Calu3 (cell line): Measurements from ENCODE around the gene DAGLB. TPM values are rescaled to one million over a fixed set of nuclear protein-coding genes. Genes with fewer than 3 reads are reported as not detected.
"Not testable (repeated sequence)": the region's sequence is repeated elsewhere in the genome, so short reads cannot be mapped to it uniquely, and the experiment has no call there.

Experiments used
- BruUV-seq: library from RNA; stranded (reverse); fragments of 400-500 nt; replicated peaks from 2 replicates; lab custom pipeline; 2021; lab: Mats Ljungman, UMichigan
- CTCF ChIA-PET: fragments of 300-600 bp; sonication (Branson Sonifier 250); formaldehyde crosslinking; loops from one replicate; lab custom pipeline; 2022; ENCODE audit warnings: antibody characterized with exemption; lab: Charles Lee
- DNase-seq: peaks from one replicate; pipeline ENCODE4 v3.0.0; 2022
- H3K27ac Mint-ChIP-seq: one replicate; pipeline ENCODE4 v1.8.0; 2022; ENCODE audit warnings: mixed read lengths; ENCODE audit not compliant: unreplicated experiment
- H3K27me3 Mint-ChIP-seq: one replicate; pipeline ENCODE4 v1.8.0; 2022; ENCODE audit warnings: mixed read lengths; ENCODE audit not compliant: unreplicated experiment
- H3K36me3 Mint-ChIP-seq: one replicate; pipeline ENCODE4 v1.8.0; 2022; ENCODE audit warnings: mild to moderate bottlenecking, moderate library complexity, mixed read lengths; ENCODE audit not compliant: insufficient read depth, unreplicated experiment
- H3K4me1 Mint-ChIP-seq: one replicate; pipeline ENCODE4 v1.8.0; 2022; ENCODE audit warnings: mild to moderate bottlenecking, low read depth, mixed read lengths; ENCODE audit not compliant: unreplicated experiment
- H3K4me3 Mint-ChIP-seq: one replicate; pipeline ENCODE4 v1.8.0; 2022; ENCODE audit warnings: mild to moderate bottlenecking, low read depth, moderate library complexity, mixed read lengths; ENCODE audit not compliant: unreplicated experiment
- H3K9me3 Mint-ChIP-seq: one replicate; pipeline ENCODE4 v1.8.0; 2022; ENCODE audit warnings: low read depth, mixed read lengths; ENCODE audit not compliant: unreplicated experiment
- intact Hi-C: fragments of 100-400 bp; cut with micrococcal nuclease; formaldehyde crosslinking; loops from one replicate; pipeline ENCODE4 v1.10.0; 2022; ENCODE audit not compliant: unreplicated experiment
- total RNA-seq: library from RNA; stranded (reverse); gene quantifications from 2 replicates; pipeline ENCODE4 v1.2.3, GENCODE V29; 2022
- TF ChIP-seq, protein P1 (sequence below): fragments of 200-600 bp; IDR thresholded peaks from one replicate; pipeline ENCODE4 v1.8.0; 2022; ENCODE audit warnings: antibody characterized with exemption; ENCODE audit not compliant: unreplicated experiment

Gene DAGLB
- total RNA-seq, 1 experiment from 2014 or later: 36.8 TPM

DNA sequence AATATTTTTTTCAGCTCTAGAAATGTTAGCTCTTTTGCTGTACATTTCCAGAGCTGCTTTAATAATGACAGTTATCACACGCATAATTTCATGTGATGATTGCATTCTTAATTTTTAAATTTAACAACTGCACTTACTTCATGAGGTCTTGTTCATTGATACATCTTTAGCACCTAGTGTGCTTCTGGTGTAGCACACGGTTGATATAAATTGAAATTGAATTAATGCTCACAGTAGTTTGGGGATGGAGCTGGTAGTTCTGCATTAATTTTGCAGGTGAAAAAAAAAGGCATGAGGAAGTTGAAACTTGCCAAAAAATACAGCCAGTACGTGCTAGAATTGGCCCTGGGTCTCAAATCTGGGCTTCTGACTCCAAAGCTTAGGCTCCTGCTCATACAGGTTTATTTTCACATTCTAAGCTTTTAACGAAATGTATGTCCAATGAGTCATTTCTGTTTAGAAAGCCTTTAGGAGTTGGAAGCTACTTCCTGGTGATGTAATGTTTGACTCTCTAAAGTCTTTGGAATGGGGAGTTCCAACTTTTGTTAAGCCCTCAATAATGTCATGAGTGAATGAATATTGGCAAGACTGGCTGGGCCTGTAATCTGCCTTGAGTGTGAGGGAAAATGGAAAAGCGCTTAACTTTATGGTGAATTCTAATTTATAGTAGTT lies 62.5 kb downstream of the DAGLB start:
- intact Hi-C loops: loop anchor here (1.0 kb wide), 1 partner anchor 8 kb away; no protein-coding TSS in a partner anchor
- DNase-seq: peak; percentile 62
- CTCF ChIA-PET: interaction anchor here (0.6 to 1.5 kb wide), 8 partner anchors 8 to 261 kb away, joined by 3 to 11 read pairs (median 5); no protein-coding TSS in a partner anchor
- Mint-ChIP-seq H3K27ac (peak overlapping the region; percentile 90), H3K4me3 (peak overlapping the region; percentile 44), H3K27me3 (no peaks in the 10 kb centered on the region), H3K9me3 (no peaks in the 10 kb centered on the region), H3K36me3 (peaks cover 90% of the 10 kb centered on the region), H3K4me1 (peaks cover 78% of the 10 kb centered on the region)
- TF ChIP-seq, protein P1, sequence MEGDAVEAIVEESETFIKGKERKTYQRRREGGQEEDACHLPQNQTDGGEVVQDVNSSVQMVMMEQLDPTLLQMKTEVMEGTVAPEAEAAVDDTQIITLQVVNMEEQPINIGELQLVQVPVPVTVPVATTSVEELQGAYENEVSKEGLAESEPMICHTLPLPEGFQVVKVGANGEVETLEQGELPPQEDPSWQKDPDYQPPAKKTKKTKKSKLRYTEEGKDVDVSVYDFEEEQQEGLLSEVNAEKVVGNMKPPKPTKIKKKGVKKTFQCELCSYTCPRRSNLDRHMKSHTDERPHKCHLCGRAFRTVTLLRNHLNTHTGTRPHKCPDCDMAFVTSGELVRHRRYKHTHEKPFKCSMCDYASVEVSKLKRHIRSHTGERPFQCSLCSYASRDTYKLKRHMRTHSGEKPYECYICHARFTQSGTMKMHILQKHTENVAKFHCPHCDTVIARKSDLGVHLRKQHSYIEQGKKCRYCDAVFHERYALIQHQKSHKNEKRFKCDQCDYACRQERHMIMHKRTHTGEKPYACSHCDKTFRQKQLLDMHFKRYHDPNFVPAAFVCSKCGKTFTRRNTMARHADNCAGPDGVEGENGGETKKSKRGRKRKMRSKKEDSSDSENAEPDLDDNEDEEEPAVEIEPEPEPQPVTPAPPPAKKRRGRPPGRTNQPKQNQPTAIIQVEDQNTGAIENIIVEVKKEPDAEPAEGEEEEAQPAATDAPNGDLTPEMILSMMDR: no peak
- BruUV-seq: TSS peak; percentile 89

DNA sequence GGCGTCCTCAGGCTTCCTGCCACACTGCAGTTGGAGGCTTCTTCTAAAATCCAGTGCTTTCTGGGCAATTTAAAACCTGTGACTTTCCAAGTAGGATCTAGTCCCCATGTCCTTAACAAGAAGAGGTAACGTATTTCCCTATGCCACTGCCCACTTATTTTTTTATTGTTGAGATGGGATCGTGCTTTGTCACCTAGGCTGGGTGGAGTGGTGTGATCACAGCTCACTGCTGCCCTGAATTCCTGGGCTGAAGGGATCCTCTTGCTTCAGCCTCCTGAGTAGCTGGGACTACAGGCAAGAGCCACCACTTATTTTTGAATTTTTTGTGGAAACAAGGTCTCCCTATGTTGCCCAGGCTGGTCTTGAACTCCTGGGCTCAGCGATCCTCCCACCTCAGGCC lies 63.4 kb downstream of the DAGLB start:
- no TSS peak for BruUV-seq
- DNase-seq: no peak
- peak overlapping the region; percentile 44 for H3K4me3 Mint-ChIP-seq
- CTCF ChIA-PET: no interaction called here
- H3K4me1 Mint-ChIP-seq: peaks cover 85% of the 10 kb centered on the region
- TF ChIP-seq, protein P1: no peak
- H3K9me3 Mint-ChIP-seq: no peaks in the 10 kb centered on the region
- intact Hi-C loops: no loop called here
- H3K36me3 Mint-ChIP-seq: peaks cover 90% of the 10 kb centered on the region
- peak overlapping the region; percentile 90 for H3K27ac Mint-ChIP-seq
- no peaks in the 10 kb centered on the region for H3K27me3 Mint-ChIP-seq

DNA sequence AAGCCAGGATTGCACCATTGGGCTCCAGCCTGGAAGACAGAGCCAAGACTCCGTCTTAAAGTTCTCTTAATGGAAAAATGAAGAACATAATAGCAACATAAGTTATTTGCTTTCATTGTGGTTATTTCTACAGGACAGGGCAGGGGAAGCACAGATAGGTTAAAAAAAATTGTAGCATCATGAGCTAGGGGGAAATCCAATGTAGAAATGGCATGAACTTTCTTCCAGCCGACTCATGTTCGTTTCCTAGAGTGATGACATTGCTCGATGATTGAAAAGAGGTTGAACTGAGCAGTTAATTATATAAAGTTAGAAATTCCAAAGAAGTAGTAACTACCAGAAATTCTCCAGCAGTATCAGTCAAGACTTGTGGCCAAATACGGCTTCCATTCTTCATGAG lies 64.9 kb downstream of the DAGLB start:
- no peak for DNase-seq
- intact Hi-C loops: no loop called here
- Mint-ChIP-seq H3K4me1 (peaks cover 84% of the 10 kb centered on the region), H3K4me3 (peak overlapping the region; percentile 37), H3K27me3 (no peaks in the 10 kb centered on the region), H3K9me3 (no peaks in the 10 kb centered on the region), H3K27ac (peak overlapping the region; percentile 42), H3K36me3 (peaks cover 88% of the 10 kb centered on the region)
- TF ChIP-seq, protein P1: no peak
- BruUV-seq: no TSS peak
- CTCF ChIA-PET: interaction anchor here (0.5 to 1.4 kb wide), 2 partner anchors 17 to 260 kb away, joined by 3 to 7 read pairs; no protein-coding TSS in a partner anchor

DNA sequence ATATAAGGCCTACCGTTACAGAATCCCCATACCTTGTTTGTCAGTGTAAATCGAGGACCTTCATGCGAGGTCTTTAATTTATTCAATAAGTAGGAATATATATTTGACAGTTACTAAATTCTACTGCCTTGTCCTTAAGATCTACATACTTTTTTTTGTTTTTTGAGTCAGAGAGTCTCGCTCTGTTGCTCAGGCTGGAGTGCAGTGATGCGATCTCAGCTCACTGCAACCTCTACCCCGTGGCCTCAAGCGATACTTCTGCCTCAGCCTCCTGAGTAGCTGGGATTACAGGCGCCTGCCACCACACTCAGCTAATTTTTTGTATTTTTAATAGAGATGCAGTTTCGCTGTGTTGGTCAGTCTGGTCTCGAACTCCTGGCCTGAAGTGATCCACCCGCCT lies 65.9 kb downstream of the DAGLB start:
- H3K9me3 Mint-ChIP-seq, H3K27me3 Mint-ChIP-seq, BruUV-seq, intact Hi-C loops, DNase-seq: not testable (repeated sequence)
- Mint-ChIP-seq H3K36me3 (peaks cover 88% of the 10 kb centered on the region), H3K4me1 (peaks cover 89% of the 10 kb centered on the region), H3K4me3 (peak overlapping the region; percentile 37), H3K27ac (peak overlapping the region; percentile 42)
- CTCF ChIA-PET: interaction anchor here (0.6 kb wide), 1 partner anchor 539 kb away, joined by 6 read pairs; no protein-coding TSS in a partner anchor
